H54 (cell line): ENCODE data around the gene GMCL1.
"Not testable (repeated sequence)": the region's sequence is repeated elsewhere in the genome, so short reads cannot be mapped to it uniquely, and the experiment has no call there.

ENCODE experiments used
- DNase-seq: peaks from one replicate; pipeline ENCODE4 v3.0.0; 2011; ENCODE audit warnings: low spot score, mixed read lengths; ENCODE audit not compliant: insufficient read length
- FAIRE-seq: peaks from 3 replicates; lab custom pipeline; 2011; peaks lifted over from hg19 to GRCh38; lab: Jason Lieb, UNC
- POLR2A ChIP-seq: IDR thresholded peaks from 2 replicates; pipeline ENCODE4 v1.6.1; 2011; ENCODE audit warnings: low read depth, mild to moderate bottlenecking, low read length

Gene GMCL1

DNA sequence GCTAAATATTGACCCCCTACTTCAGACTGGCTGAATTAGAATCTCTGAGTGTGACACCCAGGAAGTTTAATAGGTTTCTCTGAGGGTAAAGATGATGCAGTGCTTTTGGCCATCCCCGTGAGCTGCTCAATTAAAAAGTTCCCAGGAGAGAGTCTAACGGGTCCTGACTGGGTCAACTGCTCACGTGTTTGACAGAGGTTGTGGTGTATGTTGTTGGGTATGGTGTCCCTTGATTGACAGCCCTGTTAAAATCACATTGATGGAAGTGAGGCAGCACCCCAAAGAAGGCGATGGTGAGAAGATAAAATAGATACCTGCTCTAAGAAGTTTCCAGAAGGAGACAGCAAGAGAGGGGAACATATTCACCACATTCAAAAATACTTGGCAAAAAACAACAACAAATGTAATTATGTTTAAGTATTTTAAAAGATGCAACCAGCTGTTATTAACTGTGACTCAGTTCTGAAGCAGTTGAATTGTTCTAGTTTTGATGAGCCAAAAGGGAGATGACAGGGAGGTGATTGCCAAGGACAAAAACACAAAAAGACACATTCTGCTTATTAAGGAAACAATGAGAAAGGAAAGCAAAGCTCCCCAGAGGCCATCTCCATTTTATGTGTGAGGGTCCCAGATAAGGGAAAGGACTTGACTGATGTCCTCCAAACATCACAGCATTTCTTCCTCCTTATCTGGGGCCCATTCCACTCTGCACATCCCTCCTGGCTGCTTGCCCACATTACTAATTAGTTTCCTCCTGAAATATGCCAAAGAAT, 11.5 kb upstream of the GMCL1 start:
- TF ChIP-seq POLR2A: no peak
- DNase-seq (no peak), FAIRE-seq (no peak)

DNA sequence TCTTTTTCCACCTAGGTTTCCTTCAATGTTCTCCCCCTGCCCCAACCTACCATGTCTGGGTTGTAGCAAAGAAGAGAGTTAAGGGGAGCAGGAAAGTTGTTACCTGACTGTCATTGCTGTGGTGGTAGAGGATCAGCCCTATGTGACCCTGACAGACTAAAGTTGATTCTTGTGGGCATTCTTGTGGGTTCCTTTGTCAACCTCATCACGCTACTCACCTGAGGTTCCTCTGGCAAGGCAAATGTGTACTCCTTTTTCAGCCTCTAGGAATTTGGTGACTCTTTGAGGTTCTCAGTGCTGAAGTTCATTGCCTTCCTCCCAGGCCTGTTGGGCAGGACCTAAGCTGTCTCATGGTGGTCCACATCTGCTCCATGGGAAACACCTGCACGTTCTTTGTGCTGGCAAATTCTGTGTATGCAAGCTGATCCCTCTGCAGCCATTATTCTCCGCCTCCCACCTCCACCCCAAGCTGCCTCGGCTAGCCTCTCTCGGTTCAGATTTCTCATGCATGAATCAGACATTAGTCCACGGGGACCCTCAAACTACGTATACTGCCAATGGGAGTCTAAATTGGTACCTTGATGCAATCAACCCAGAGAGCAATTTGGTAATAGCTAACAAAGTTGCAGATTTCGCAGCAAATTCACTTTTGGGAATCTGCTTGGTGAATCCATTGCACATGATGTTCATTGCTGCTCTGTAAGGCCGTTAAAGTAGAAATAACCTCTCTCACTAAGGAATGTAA, 1.5 kb upstream of the GMCL1 start:
- no peak for DNase-seq
- TF ChIP-seq POLR2A: no peak
- FAIRE-seq: no peak

DNA sequence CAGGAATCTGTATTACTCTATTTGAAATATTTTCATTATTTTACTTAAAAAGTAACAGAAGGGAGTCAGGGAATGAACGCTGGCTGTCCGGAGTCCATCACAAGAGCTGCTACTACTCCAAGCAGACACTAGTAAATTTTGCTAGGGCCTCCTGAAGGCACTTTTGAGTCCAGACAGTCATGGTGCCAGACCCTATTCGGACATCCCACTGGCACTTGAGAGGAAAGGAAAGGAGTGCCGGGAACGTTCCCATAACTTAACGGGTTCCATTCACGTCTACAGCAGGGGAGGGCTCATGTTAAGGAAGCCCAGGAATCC, 563 bp upstream of the GMCL1 start:
- FAIRE-seq (no peak), DNase-seq (no peak)
- no peak for TF ChIP-seq POLR2A

DNA sequence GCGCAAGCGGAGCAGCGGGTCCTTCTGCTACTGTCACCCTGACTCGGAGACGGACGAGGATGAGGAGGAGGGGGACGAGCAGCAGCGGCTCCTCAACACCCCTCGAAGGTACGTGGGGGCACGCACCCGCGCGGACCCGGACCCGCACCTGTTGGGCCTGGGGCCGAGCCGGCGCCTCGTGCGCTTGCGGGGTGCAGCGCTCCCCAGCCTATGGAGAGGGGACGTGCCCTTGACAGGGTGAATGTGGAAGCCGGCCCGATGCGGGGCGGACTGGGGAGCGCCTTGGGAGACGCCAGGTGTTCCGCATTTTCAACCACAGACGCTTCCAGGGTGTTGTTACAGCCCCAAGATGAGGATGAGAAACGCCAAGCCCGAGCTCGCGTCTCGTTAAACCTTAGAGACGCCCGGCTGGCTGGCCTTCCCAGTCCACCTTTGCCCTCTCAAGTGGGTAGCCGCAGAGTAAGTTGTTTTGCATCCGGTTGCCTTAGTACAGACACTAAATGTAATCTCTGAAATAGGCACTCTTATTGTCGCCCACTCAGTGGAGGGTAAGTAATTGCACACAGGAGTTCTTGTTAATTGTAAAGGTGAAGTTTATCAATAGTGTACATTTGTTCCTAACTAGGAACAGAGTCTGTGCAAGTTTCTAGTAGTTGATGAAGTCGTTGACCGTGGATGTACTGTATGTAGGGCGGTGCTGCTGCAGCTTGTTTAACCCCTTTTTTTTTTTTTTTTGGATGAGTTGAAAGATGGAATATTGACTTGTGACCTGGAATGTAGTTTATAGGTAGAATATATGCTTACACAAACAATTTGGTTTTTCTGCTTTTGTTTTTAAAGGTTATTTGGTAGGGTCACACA, 815 bp downstream of the GMCL1 start:
- FAIRE-seq: no peak
- DNase-seq: peak; percentile 23
- TF ChIP-seq POLR2A: no peak

DNA sequence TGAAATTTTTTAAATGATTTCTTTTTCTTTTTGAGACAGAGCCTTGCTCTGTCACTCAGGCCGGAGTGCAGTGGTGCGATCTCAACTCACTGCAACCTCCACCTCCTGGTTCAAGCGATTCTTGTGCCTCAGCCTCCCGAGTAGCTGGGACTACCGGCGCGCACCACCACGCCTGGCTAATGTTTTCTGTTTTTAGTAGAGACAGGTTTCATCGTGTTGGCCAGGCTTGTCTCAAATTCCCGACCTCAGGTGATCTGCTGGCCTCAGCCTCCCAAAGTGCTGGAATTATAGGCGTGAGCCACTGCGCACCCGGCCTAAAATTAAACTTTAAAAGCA, 1.4 kb downstream of the GMCL1 start:
- not testable (repeated sequence) for DNase-seq, FAIRE-seq

DNA sequence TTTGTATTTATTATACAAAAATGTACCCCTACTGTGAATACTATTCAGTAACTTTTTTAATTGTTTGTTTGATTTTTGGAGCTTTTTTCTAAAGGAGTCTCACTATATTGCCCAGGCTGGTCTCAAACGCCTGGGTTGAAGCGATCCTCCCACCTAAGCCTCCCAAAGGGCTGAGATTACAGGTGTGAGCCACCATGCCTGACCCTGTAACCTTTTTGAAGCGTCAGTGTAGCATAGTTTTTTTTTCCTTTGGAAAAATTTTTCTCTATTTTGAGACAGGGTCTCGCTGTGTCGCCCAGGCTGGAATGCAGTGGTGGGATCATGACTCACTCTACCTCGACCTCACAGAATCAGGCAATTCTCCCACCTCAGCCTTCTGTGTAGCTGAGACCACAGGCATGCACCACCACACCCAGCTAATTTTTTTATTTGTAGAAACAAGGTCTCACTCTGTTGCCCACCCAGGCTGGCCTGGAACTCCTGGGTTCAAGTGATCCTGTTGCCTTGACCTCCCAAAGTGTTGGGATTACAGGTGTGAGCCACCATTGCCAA, 2.0 kb downstream of the GMCL1 start:
- no peak for TF ChIP-seq POLR2A
- FAIRE-seq (no peak), DNase-seq (no peak)

DNA sequence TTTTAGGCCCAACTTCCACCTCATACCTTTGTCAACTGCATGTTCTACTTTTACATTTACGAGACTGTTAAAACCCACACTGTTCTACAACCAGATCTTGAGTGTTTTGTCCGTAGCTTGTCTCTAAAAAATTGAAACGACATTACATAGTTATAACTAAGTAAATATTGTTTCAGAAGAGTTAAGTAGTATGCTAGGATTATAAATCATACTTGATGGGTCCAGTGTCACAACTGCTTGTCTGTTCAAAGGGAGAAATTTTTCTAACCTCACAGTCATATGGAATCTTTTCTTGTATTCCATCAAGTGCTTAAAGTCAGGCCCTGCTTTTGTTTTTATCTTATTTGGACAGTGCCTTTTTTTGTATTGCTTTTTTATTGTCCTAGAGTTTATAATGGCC, 4.3 kb downstream of the GMCL1 start:
- FAIRE-seq (no peak), DNase-seq (no peak)
- TF ChIP-seq POLR2A: no peak

DNA sequence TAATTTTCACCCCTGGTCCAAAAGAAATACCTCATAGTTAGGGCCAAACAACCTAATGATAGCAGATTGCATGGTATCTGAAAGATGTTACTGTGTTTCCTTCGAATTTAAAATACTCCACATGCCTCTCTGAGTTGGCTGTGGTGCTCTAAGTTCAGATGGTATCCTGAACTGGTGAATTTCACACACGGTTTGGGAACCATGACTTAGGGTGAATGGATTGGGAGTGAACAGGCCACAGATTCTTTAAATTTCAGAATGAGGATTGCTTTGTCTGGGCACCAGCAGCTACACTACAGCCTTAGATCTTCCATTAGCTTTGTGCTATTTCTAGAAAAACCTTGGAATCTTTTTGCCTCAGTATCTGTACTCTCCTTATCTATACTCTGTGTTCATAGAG, 6.2 kb downstream of the GMCL1 start:
- FAIRE-seq (no peak), DNase-seq (no peak)
- TF ChIP-seq POLR2A: no peak

DNA sequence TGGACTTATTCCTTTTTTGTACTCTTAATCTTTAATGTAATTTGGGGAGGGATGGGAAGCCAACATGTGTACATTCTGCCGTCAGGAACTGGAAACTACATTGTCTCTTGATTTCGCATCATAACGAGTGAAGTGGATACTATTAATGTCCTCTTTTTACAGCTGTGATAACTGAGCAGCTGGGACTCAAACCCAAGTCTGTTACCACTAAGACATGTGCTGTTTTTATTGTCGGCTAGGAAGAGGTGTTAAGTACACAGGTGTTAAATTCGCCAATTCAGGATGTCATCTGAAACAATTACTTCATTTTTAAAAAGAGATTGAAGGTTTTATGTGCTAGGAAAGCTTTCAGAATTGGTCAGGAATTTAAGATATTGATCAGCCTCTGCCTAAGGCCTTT, 6.9 kb downstream of the GMCL1 start:
- DNase-seq (no peak), FAIRE-seq (peak; percentile 27)
- no peak for TF ChIP-seq POLR2A

DNA sequence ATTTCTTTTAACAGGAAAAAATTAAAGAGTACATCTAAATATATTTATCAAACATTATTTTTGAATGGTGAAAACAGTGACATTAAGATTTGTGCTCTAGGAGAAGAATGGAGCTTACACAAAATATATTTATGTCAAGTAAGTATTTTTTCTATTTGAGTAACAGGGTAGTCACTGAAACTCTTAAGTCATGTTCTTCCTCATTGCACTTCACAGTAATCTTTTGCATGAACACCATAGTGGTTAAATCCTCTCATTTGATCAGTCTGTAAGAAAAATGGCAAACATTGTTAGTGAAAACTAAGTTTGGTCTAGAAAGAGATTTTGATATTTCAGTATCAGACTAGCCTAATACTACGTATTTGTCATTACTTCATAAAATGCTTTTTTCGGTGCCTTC, 8.1 kb downstream of the GMCL1 start:
- FAIRE-seq (peak; percentile 53), DNase-seq (no peak)
- no peak for TF ChIP-seq POLR2A

DNA sequence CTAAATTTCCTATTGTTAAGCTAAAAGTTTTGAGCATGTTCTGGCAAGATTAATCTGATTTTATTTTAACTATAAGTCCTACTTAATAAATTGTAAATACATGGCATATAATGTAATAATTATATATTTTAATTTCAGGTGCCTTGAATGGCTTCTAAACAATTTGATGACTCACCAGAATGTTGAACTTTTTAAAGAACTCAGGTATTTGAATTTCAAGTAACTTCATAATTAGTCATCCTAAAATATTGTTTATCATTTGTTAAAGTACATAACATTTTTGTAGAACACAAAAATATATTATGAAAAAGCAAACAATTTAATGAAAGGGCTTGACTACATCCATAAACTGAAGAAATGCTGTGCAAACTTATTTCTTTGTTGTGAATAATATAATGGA, 14.5 kb downstream of the GMCL1 start:
- no peak for DNase-seq
- no peak for TF ChIP-seq POLR2A
- FAIRE-seq: no peak

DNA sequence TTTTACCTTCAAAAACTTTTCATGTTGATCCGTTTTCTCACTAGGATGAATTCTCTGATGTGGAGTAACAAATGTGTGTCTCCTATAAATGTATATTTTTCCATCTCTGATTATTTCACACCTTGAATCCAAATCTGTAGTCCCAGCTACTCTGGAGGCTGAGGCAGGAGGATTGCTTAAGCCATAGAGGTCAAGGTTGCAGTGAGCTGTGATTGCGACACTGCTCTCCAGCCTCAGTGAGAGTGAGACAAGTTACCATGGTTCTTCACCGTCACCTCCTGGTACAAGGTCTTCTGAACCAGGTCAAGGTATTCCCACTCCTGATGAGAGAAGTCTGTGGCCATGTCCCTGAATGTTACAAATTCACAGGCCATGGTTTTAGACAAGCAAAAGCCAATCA, 15.1 kb downstream of the GMCL1 start:
- no peak for DNase-seq
- FAIRE-seq: no peak
- TF ChIP-seq POLR2A: no peak

DNA sequence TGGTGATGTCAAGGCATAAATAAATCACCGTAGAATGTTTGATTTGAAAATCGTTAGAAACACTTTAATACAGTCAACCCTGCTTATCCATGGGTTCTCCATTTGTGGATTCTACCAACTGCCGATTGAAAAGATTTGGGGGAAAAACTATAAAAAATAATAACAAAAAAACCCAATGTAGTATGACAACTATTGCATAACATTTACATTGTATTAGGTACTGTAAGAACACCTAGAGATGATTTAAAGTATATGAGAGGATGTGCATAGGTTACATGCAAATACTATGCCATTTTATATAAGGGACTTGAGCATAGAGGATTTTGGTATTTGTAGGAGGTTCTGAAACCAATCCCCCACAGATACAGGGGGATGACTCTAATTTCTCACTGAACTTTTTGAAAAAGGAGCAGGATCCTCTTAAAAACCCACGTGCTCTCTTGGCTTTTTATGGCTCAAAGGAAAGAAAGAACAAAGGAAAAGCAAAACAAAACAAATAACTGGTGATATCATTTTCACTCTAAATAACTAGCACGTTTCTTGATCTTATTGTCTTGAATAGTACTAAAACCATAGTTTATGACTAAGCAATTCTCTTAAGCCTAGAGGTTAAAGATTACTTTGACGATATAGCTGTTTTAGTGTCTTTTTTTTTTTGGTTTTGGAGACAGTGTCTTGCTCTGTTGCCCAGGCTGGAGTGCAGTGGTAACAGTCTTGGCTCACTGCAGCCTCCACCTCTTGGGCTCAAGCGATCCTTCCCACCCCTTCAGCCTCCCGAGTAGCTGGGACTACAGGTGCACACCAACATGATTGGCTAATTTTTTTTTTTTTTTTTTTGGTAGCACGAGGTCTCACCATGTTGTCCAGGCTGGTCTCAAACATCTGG, 17.0 kb downstream of the GMCL1 start:
- DNase-seq (no peak), FAIRE-seq (no peak)
- TF ChIP-seq POLR2A: no peak
